ENCODE data around the gene PFKFB2.

Gene PFKFB2

GRCh38 chr1:207021876-207022596 lies 31.0 kb upstream of the PFKFB2 start:
- DNase-seq (ENCODE audit: low read depth in 2 of 2) = no peak

DNA sequence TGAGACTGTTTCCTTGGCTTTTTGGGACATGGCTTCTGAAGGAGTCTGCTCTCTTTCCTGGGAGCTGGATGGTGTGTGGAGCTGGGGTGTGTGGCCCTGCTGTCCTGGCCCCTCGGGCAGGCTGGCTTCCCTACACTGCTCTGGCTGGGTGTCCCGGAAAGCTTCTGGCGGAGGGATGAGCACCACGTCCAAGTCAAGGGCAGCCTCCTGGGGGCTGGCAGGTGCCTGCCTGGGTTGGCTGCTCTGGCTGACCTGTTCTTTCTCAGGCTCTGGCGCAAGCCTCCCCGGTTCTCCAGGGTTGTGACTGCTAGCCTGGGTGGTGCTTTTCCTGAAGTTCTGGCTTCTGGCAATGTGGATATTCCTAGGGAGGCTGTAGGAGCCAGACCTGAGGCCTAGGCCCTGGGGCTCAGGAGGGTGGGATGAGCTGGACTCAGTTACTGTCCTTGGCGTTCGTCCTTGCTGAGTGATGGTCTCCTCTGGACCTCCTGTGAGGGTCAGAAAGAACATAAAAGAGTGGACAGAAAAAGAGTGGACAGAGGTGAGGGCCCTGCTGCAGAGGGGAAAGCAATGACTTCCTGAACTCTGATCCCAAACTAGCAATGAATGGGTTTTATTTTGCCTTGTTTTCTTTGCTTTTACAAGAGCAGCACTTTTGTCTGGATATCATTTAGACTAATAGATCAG lies 29.9 kb upstream of the PFKFB2 start:
- no peak for DNase-seq (ENCODE audit: low read depth in 2 of 2)

DNA sequence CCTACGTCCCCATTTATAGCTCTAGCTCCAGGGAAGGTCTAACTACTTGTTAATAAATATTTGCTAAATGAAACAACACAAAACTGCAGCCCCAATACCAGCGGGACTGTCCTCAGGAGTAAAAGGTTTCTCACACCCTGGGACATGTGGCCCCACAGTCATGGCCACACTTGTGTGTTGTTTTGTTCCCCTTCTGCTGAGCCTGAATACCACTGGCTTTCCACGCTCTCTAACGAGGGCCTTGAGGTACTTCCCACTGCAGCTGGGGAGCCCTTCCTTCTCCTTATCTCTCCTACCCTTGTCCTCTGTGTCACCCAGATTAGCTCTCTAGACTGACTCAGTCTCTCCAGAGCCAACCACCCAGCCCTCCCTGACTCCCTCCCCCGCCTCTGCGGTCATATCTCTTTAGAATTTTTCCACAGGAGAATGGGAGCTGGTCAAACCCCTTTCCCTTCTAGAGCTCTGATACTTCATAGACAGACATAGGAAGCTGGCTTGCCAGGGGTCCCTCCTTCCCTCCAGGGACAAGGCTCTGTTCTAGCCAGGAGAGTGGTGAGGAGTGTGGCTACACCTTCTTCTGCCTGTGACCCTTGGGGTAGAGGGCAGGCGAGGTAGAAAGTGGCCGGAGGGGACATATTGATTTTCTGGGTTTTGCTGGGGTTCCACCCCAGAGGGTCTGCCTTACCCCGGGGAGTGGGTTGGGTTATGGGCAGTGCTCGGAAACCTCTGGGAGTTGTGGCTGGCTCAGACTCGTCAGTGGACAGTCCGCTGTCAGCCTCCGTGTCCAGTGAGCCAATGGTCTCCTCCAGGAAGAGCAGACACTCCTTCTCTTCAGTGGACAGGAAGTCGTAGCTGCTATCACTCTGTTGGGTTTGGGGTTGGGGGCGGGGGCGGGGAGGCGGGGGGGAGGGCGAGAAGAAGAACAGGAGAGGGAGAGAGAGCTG lies 28.6 kb upstream of the PFKFB2 start:
- DNase-seq (ENCODE audit: low read depth in 2 of 2) = peak in 1 of 2 donors; percentile 4

DNA sequence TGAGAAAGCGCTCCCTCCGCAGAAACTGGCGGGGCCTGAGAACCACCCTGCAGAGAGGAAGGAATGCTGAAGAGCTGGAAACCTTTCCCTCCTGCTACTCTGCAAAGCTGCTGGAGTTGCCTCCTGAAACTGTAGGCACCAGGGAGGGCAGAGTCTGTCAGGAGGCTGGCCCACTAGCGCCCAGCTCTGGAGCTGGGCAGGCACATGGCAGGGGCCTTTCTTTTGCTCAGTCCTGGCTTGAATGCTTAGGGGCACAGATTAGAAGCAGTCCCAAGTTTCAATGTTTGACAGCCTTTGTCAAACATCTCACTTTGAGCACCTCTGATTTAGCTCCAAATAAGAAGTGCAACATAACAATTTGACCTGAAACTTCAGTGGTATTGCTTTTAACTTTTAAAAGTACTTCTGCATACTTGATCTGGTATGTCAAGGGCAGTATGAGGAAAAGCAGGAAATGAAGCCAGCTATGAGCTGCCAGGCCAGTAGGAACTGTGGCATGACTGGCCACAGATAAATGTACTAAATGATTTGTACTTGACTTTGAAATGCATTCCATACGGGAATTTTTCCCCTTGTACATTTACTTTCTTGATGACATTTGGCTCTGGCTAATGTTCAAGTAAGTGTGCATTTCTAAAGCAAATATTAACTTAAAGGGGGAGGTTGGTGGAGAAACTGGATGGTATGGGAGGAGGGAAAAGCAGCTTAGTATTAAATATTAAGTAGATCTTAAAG lies 27.8 kb upstream of the PFKFB2 start:
- no peak for DNase-seq (ENCODE audit: low read depth in 2 of 2)

DNA sequence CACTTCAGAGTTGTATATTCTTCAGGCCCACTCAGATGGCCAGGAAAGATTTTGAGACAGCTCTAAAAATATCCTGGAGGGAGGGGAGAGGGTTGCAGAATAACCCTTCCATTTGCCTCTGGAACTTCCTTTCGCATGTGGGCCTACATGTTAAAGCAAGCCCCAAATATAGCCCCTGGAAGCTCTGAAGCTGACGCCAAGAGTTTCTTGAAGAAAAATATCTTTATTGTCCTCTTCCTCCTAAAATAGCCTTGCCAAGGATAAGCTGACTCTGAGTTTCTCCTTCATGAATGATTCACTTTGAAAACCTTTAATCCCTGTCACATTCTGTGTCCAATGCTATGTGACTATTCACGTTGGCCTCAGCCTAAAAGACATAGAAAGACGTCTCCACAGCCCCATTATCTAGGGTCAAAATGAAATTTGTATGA lies 27.0 kb upstream of the PFKFB2 start:
- no peak for DNase-seq (ENCODE audit: low read depth in 2 of 2)

GRCh38 chr1:207027206-207027777 lies 25.8 kb upstream of the PFKFB2 start:
- no peak for DNase-seq (ENCODE audit: low read depth in 2 of 2)

DNA sequence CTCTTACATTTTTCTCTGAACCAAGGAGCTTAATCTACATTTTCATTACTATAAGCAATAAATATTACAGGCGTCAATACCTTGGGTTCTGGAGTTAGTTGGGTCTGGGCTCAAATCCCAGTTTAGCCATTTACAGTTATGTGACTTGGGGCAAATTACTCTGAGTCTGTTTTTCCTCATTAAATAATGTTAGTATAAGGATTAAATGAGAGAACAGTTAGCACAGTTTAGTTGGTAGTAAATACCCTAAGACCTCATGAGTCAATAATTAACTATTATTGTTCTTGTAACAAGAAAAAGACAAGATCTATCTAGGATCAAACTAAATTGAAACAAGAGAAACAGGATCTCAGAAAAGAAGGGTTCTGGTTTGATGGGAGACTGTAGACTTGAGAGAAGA lies 25.2 kb upstream of the PFKFB2 start:
- no peak for DNase-seq (ENCODE audit: low read depth in 2 of 2)

DNA sequence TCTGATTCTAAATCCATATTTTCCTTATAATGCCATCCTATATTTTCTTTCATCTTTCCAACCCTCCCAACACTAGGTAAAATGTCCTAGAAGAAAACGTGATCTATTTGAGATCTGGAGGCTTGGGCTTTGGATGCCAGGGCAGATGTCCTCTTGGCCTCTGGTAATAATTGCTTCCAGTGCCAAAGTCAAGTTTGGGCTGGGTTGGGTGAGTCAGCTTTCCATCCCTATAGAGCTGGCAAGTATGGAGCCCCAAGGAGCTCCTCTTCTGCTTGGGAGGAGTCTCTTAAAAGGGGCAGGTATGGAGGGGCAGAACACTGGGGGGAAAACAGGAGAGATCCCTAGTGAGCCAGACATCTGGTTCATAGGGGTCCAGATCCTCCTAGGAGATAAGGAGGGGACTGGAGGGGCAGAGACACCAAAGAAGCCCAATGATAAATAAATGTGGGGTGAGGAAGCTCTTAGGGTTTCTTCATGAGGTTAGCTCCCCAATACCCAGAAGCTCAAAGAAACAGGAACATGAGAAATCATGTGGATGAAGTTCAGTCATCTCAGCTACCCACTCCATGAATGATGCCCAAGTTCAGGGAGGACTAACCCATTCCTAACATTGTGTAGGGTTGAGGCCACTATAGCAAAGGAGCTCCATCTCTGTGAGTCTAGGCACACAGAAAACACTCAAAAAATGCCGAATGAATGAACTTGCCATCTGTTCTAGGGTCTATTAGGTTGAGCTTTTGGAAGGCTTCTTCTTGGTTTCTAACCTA lies 24.0 kb upstream of the PFKFB2 start:
- DNase-seq (ENCODE audit: low read depth in 2 of 2) = no peak

DNA sequence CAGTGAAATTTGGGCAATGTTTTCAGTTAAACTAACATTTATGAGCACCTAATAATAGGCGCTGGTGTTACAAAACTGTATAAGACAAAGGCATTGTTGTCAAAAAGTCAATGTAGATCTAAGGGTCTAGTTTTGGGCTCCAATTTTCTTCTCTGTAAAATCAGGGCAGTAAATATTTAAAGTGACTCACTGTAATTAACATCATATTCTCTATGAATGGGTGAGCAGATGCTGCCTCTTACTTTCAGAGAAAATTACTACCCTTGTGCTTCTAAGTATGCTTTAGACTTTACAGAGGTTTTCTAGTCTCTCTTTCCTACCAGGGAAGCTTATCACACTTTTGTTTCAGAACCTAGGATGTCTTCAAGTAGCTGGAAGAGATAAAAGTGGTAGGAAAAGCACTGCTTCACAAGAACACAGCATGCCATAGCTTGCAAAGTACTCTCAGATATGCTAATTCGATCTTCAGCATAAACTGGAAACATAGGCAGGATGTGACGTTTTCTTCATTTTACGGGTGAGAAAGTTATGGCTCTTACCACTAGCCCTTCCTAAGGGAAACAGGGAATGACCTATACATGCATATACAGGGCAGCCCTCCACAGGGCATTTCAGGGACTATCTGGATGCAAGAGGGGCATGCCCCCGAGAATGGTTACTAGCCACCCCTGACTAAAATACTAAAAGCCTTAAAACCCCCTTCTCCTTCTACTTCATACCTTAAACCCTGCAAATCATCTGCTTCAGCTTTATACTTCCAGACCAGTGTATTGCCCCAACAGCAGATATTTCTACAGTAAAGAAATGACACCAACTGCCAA lies 23.2 kb upstream of the PFKFB2 start:
- no peak for DNase-seq (ENCODE audit: low read depth in 2 of 2)

DNA sequence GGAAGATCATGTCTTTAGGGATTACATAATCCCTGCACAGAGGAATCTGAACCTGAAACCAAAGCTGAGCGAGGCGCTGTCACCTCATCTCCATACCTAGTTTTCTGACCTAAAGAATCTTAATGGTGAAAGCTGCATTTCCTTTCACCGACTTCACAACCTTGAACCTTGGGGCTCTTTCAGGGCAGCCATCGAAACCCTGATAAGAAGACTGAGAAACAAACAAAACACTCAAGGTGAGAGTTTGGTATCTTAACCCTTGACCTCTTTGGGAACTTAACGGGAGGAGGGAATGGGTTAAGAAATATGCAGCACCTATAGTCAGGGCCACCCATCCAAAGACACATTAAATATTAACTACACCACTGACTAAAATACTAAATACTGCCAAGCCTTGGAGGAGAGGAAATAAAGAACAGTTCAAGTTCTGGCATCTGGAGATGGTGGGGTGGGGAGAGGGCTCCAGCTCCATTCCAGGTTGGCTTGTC lies 22.5 kb upstream of the PFKFB2 start:
- DNase-seq (ENCODE audit: low read depth in 2 of 2) = no peak

DNA sequence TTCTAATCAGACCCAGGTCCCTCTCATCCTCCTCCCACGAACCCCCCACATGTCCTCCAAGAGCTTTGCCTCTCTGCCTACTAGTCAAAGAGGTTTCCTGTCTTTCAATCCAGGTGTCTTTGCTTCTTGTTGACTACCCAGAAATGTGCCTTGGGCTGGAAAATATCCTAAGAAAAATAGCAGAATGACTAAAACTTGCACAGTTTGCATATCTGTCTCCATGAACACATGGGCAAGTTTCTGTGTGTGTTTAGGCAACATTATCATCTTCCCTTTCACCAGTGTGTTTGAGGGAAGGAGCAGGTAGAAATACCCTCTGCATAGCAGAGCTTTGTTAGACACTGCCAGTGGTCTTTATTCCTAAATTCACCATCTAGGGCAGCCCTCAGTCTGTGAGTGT lies 22.1 kb upstream of the PFKFB2 start:
- DNase-seq (ENCODE audit: low read depth in 2 of 2) = no peak

GRCh38 chr1:207031632-207032264 lies 21.3 kb upstream of the PFKFB2 start:
- DNase-seq (ENCODE audit: low read depth in 2 of 2) = no peak

GRCh38 chr1:207032528-207033017 lies 20.5 kb upstream of the PFKFB2 start, which contains the start of gene C1orf116:
C1orf116 (minus strand) TSS chr1:207032756; CDS start chr1:207027598, 5,158 bp downstream.
- no peak for DNase-seq (ENCODE audit: low read depth in 2 of 2)

DNA sequence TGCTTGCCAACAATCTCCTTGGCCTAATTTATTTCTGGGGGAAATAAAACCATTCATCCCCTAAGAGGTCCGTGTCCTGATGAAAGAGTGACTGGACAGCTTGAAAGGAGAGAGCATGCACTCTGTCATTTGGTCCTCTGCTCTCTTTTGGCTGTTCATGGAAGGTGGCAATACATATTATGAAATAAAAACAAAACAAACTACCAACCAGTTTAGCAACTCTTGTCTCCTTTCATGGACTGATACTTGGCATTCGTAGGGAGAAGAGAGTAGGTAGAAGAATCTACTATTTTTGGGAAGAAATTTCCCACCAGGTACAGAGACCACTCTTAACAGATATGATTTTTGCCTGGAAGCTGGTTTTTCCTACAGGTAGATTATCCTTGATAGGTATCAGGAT lies 19.8 kb upstream of the PFKFB2 start:
- no peak for DNase-seq (ENCODE audit: low read depth in 2 of 2)

GRCh38 chr1:207034208-207034607 lies 18.9 kb upstream of the PFKFB2 start:
- DNase-seq (ENCODE audit: low read depth in 2 of 2) = no peak

- no peak for DNase-seq (ENCODE audit: low read depth in 2 of 2)
Measured at GRCh38 chr1:207034998-207035397, 18.1 kb upstream of the PFKFB2 start.

DNA sequence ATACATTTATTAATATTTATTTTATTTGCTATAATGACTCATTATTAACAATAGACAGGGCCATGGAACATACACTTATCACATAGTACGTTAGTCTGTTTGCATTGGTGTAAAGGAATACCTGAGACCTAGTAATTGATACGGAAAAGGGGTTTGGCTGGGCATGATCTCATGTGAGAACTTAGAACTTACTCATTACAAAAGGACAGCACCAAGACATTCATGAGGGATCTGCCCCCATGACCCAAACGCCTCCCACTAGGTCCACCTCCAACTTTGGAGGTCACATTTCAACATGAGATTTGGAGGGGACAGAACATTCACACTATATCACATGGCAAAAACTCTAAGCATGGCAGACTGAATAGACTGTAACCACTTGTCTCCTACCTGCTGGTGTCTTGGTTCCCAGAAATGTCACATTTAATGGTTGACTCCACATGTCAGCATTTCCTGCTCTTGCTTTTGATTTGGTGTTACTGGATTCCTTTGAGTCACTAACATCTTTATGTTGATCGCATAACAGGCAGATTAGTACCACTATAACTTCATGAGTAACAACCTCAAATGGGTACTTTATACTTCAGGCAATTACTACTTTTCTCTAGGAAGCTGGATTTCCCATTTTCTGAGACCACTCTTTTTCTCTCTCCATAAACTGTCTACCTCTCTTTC lies 17.1 kb upstream of the PFKFB2 start:
- DNase-seq (ENCODE audit: low read depth in 2 of 2) = no peak

- DNase-seq (ENCODE audit: low read depth in 2 of 2) = no peak
Measured at GRCh38 chr1:207036865-207037264, 16.2 kb upstream of the PFKFB2 start.
